Stimulated activated CD4-positive, alpha-beta T cell treated with anti-CD3 and anti-CD28 coated beads, Interleukin-1b, Interleukin-23, amount 100 ng/mL, for 4 hours (primary cell): ENCODE data around the gene MTERF1.

ENCODE experiments used
- DNase-seq, 2 donors: peaks; one replicate each; pipeline ENCODE4 v3.0.0-alpha.2; 2020; ENCODE audit warnings: low read depth in 2 of 2

Gene MTERF1

DNA sequence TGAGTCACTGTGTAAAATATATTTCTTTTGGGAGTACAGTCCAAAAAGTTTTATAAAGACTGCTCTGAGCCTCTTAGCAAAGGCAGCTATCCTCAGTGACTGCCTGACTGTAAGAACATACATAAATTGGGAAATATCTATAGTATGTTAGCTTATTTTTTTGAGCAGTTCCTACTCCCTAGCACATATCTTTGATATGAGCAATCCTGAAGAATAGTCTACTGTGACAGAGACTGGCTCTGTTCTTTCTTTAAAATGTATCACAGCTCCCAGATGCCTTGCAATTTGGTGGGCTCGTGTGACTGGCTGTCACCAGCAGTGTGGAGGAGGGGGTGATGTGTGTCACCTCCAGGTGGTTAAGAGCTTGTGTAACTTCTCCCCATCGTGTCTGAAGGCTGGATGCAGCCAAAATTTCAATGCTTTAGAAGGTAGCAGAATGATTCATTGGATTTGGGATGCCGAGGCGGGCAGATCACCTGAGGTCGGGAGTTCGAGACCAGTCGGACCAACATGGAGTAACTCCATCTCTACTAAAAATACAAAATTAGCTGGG lies 47.9 kb downstream of the MTERF1 start:
- DNase-seq: no peak

DNA sequence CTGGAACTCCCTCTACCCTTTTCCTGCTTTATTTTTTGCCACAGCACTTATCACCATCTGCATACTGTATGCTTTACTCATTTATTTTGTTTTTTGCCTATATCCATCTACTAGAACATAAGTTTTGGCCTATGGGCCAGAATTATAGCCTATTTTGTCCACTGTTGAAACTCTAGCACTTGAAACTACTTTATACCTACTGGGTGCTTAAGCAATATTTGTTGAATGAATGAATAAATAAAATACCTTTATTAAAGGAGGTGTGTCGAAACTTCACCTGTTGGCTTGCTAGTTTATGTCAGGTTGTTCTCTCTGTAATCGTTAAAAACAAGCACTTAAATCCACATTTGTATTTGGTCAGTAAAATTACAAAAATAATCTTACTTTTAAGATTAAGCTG lies 53.3 kb downstream of the MTERF1 start:
- no peak for DNase-seq

DNA sequence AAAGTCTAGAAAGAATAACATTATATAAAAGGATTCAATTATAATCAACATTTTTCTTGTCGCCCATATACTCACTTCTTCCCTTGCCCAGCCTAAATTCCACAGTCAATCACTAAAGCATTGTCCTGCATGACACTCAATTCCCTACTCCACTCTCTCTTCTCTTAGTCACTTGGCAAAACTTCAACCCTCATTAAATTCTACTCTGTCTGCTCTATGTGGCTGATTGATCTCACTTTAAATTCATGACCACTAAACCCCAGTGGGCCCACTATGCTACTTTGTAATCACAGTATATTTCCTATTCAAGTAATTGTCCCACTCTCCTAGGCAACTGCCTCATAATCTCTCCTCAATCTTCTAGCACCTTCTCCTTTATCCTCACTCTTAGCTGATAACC lies 54.1 kb downstream of the MTERF1 start:
- no peak for DNase-seq

DNA sequence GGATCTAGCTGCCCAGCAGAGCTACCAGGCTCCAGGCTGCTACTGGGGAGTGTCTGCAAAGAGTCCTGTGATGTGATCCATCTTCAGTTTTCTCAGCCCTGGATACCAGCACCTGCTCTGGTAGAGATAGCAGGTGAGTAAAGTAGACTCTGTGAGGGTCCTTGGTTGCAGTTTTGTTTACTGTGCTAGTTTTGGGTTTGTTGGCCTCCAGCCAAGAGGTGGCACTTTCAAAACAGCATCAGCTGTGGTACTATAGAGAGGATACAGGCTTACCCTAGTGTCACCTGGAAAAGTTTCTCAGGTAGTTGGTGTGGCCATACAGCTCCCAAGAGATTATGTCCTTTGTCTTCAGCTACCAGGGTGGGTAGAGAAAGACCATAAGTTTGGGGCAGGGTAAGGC lies 56.3 kb downstream of the MTERF1 start:
- DNase-seq: no peak
